Tibial nerve (tissue), 4 donors: Measurements from ENCODE around the gene SLC25A14. TPM values are rescaled to one million over a fixed set of nuclear protein-coding genes. Genes with fewer than 3 reads are reported as not detected.
"Not testable (repeated sequence)": the region's sequence is repeated elsewhere in the genome, so short reads cannot be mapped to it uniquely, and the experiment has no call there.

Experiments
- DNase-seq, 2 donors: peaks; one replicate each; pipeline ENCODE4 v3.0.0-alpha.2; 2019; ENCODE audit warnings: low spot score in 2 of 2
- H3K27ac ChIP-seq, 4 donors: fragments of 200-600 bp; sonication (generic) in 3 of 4; one replicate each; pipeline ENCODE4 v1.5.1; 2017 to 2019; ENCODE audit warnings: mild to moderate bottlenecking in 1 of 4
- H3K27me3 ChIP-seq, 2 donors: fragments of 200-600 bp; sonication (generic) in 1 of 2; one replicate each; pipeline versions ENCODE4 v1.5.1 to v1.6.0; 2017 to 2019
- H3K36me3 ChIP-seq, 3 donors: fragments of 200-600 bp; sonication (generic); one replicate each; pipeline ENCODE4 v1.5.1; 2018 to 2019
- H3K4me1 ChIP-seq, 4 donors: fragments of 200-600 bp; sonication (generic) in 3 of 4; one replicate each; pipeline ENCODE4 v1.5.1; 2017 to 2019
- H3K4me3 ChIP-seq, 4 donors: fragments of 200-600 bp; sonication (generic) in 3 of 4; one replicate each; pipeline ENCODE4 v1.5.1; 2017 to 2019; ENCODE audit warnings: mild to moderate bottlenecking in 1 of 4, moderate library complexity in 1 of 4
- H3K9me3 ChIP-seq, 4 donors: fragments of 200-600 bp; sonication (generic) in 3 of 4; one replicate each; pipeline ENCODE4 v1.5.1; 2017 to 2019
- EP300 ChIP-seq, 2 donors: sonication (generic); formaldehyde crosslinking; IDR thresholded peaks; one replicate each; pipeline ENCODE4 v1.6.1; 2017; ENCODE audit warnings: antibody characterized with exemption in 2 of 2, mild to moderate bottlenecking in 1 of 2
- POLR2A ChIP-seq, 2 donors: fragments of 450-650 bp; IDR thresholded peaks; one replicate each; pipeline ENCODE4 v1.6.1; 2017; ENCODE audit warnings: antibody characterized with exemption in 2 of 2, mild to moderate bottlenecking in 2 of 2, moderate library complexity in 2 of 2
- WGBS, 2 donors: methylation state at CpG; one replicate each; pipeline ENCODE4 v1.1.5; 2018; 5-methylcytosine and 5-hydroxymethylcytosine counted together
- total RNA-seq, 4 donors: library from RNA; depleted of rRNA; stranded (reverse); fragments of >200 nt; gene quantifications; one replicate each; pipeline ENCODE4 v1.1.0, GENCODE V29; 2016
- TF ChIP-seq, protein P1 (sequence below), 5 experiments: fragments of 200-600 bp in 3 of 5; fragments of 450-650 bp in 2 of 5; sonication (generic) in 3 of 5; IDR thresholded peaks; one replicate each; pipeline ENCODE4 v1.5.1; 2016 to 2019; ENCODE audit warnings: antibody characterized with exemption in 5 of 5, mild to moderate bottlenecking in 3 of 5, moderate library complexity in 2 of 5

SLC25A14 gene
- total RNA-seq, 4 donors from 2014 or later = 6.5 to 22.2 (median 20.4) TPM

- no peaks in the 10 kb centered on the region for H3K9me3 ChIP-seq
- TF ChIP-seq EP300 (IDR thresholded peaks at IDR 0.05) (no peak), POLR2A (IDR thresholded peaks at IDR 0.05) (no peak)
- TF ChIP-seq, protein P1, sequence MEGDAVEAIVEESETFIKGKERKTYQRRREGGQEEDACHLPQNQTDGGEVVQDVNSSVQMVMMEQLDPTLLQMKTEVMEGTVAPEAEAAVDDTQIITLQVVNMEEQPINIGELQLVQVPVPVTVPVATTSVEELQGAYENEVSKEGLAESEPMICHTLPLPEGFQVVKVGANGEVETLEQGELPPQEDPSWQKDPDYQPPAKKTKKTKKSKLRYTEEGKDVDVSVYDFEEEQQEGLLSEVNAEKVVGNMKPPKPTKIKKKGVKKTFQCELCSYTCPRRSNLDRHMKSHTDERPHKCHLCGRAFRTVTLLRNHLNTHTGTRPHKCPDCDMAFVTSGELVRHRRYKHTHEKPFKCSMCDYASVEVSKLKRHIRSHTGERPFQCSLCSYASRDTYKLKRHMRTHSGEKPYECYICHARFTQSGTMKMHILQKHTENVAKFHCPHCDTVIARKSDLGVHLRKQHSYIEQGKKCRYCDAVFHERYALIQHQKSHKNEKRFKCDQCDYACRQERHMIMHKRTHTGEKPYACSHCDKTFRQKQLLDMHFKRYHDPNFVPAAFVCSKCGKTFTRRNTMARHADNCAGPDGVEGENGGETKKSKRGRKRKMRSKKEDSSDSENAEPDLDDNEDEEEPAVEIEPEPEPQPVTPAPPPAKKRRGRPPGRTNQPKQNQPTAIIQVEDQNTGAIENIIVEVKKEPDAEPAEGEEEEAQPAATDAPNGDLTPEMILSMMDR (IDR thresholded peaks at IDR 0.05) = no peak
- H3K4me1 ChIP-seq = peaks cover 0 to 16% (median 0%) of the 10 kb centered on the region in 4 donors
- WGBS, 2 donors = 60 to 70% methylated on average over 1 of the region's 1 CpG
- no peak for DNase-seq
- no peak overlapping the region for H3K4me3 ChIP-seq
- no peaks in the 10 kb centered on the region for H3K36me3 ChIP-seq
- H3K27me3 ChIP-seq = no peaks in the 10 kb centered on the region
- no peak overlapping the region for H3K27ac ChIP-seq
Measured at GRCh38 chrX:130343411-130343810, 3.7 kb downstream of the SLC25A14 start.

- DNase-seq = no peak
- H3K27me3 ChIP-seq = no peaks in the 10 kb centered on the region
- H3K27ac ChIP-seq = no peak overlapping the region
- no peaks in the 10 kb centered on the region for H3K9me3 ChIP-seq
- TF ChIP-seq POLR2A (IDR thresholded peaks at IDR 0.05) = no peak
- TF ChIP-seq EP300 (IDR thresholded peaks at IDR 0.05) = no peak
- TF ChIP-seq, protein P1 (IDR thresholded peaks at IDR 0.05) = no peak
- WGBS, 2 donors = 42 to 47% methylated on average over 1 of the region's 1 CpG
- H3K4me1 ChIP-seq = no peaks in the 10 kb centered on the region
- H3K36me3 ChIP-seq = peaks cover 0 to 7% (median 0%) of the 10 kb centered on the region in 3 donors
- H3K4me3 ChIP-seq = no peak overlapping the region
Measured at GRCh38 chrX:130347321-130347720, 7.6 kb downstream of the SLC25A14 start.

DNA sequence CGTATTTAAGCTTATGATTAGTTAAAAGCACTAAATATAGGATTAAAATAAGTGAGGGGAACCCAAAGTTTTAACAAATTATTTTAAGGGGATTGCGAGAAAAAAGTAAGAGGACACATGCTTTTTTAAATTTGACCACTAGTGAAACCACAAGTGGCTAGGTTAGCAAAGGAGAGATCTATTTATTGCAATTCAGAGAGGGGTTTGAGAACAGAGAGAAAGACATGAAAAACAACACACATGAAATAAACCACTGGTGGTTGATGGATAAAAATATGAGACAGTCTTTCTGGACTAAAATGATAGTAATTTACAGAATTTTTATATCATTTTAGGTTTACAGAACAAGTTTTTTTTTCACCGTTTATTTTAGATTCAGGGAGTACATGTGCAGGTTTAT is 11.8 kb downstream of the SLC25A14 start:
- H3K4me1 ChIP-seq = no peaks in the 10 kb centered on the region
- no peaks in the 10 kb centered on the region for H3K27me3 ChIP-seq
- no peak overlapping the region for H3K4me3 ChIP-seq
- DNase-seq = no peak
- WGBS, 2 donors = 82 to 98% methylated on average over 3 of the region's 3 CpGs
- no peak overlapping the region for H3K27ac ChIP-seq
- TF ChIP-seq, protein P1 (IDR thresholded peaks at IDR 0.05) = no peak
- no peak for TF ChIP-seq POLR2A (IDR thresholded peaks at IDR 0.05)
- TF ChIP-seq EP300 (IDR thresholded peaks at IDR 0.05) = no peak
- H3K36me3 ChIP-seq = peaks cover 0 to 7% (median 0%) of the 10 kb centered on the region in 3 donors
- no peaks in the 10 kb centered on the region for H3K9me3 ChIP-seq

DNA sequence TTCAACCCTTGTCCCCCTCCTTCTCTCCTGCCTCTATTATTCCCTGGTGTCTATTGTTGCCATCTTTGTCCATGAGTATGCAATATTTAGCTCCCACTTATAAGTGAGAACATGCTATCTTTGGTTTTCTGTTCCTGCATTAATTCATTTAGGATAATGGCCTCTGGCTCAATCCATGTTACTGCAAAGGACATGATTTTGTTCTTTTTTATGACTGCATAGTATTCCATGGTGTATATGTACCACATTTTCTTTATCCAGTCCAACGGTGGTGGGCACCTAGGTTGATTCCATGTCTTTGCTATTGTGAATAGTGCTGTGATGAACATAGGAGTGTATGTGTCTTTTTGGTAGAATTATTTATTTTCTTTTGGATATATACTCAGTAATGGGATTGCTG is 12.3 kb downstream of the SLC25A14 start:
- H3K27ac ChIP-seq, H3K4me3 ChIP-seq, H3K4me1 ChIP-seq, H3K9me3 ChIP-seq, DNase-seq, H3K27me3 ChIP-seq, H3K36me3 ChIP-seq: not testable (repeated sequence)
- 74 to 90% methylated on average over 1 of the region's 1 CpG for WGBS, 2 donors

DNA sequence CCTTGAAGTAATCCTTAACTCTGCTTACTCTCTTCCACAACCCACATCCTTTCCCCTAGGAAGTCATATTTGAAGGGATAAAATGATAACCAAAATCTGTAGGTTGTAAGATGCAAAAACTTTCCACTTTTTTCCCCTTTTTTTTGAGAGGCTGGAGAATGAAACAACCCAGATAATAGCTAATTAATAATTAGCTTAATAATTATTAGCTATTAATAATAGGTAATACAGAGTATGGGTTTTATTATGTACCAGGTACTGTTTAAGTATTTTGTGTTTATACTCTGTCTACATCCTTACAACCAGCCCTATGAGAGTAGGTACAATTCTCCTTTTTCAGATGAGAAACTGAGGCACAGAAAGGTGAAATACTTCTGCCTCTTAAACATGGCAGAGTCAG is 36.4 kb downstream of the SLC25A14 start:
- Histone ChIP-seq H3K27ac (no peak overlapping the region), H3K27me3 (peaks cover 0 to 2% of the 10 kb centered on the region in 2 donors), H3K9me3 (no peaks in the 10 kb centered on the region), H3K4me3 (no peak overlapping the region), H3K36me3 (peaks cover 0 to 19% (median 0%) of the 10 kb centered on the region in 3 donors), H3K4me1 (no peaks in the 10 kb centered on the region)
- DNase-seq = no peak
- TF ChIP-seq EP300 (IDR thresholded peaks at IDR 0.05) (no peak), POLR2A (IDR thresholded peaks at IDR 0.05) (no peak)
- TF ChIP-seq, protein P1 (IDR thresholded peaks at IDR 0.05) = no peak
